Erythroblast (primary cell): Measurements from ENCODE around the gene AP5B1.

Experiments
- GATA1 ChIP-seq: IDR thresholded peaks from 2 replicates; pipeline ENCODE4 v1.6.1; 2011; ENCODE audit warnings: low read depth, mild to moderate bottlenecking, control low read depth, low read length, moderate library complexity
- POLR2A ChIP-seq: IDR thresholded peaks from 2 replicates; pipeline ENCODE4 v1.6.1; 2011; ENCODE audit warnings: mild to moderate bottlenecking, low read length

- TF ChIP-seq POLR2A (no peak), GATA1 (no peak)
Observed at GRCh38 chr11:65736810-65737209, 44.0 kb downstream of the AP5B1 start.
